Stomach (tissue), 9 donors: ENCODE results near the gene GLUL. TPM values are rescaled to one million over a fixed set of nuclear protein-coding genes. Genes with fewer than 3 reads are reported as not detected.

Source experiments
- DNase-seq, 2 donors: peaks; one replicate each; pipeline versions ENCODE4 v3.0.0 to v3.0.0-alpha.2; 2013 to 2019
- H3K27ac ChIP-seq, 5 donors: fragments of 200-600 bp in 4 of 5; sonication (generic) in 4 of 5; one replicate each; pipeline ENCODE4 v1.5.1; 2013 to 2019; ENCODE audit warnings: mild to moderate bottlenecking in 1 of 5, moderate library complexity in 1 of 5
- H3K27me3 ChIP-seq, 3 donors: fragments of 200-600 bp; sonication (generic); one replicate each; pipeline ENCODE4 v1.5.1; 2017 to 2019; ENCODE audit warnings: mixed run types in 1 of 3
- H3K36me3 ChIP-seq, 4 donors: fragments of 200-600 bp; sonication (generic); 1 replicate in 3 of 4; 2 replicates in 1 of 4; pipeline ENCODE4 v1.5.1; 2016 to 2019
- H3K4me1 ChIP-seq, 4 donors: fragments of 200-600 bp; sonication (generic); one replicate each; pipeline ENCODE4 v1.5.1; 2016 to 2019
- H3K4me3 ChIP-seq, 4 donors: fragments of 200-600 bp; sonication (generic) in 3 of 4; one replicate each; pipeline ENCODE4 v1.5.1; 2016 to 2019; ENCODE audit warnings: mild to moderate bottlenecking in 1 of 4
- H3K9me3 ChIP-seq, 4 donors: fragments of 200-600 bp; sonication (generic); one replicate each; pipeline ENCODE4 v1.5.1; 2016 to 2019
- CTCF ChIP-seq, 7 experiments: fragments of 450-650 bp in 4 of 7; fragments of 200-600 bp in 3 of 7; sonication (generic) in 3 of 7; IDR thresholded peaks; one replicate each; pipeline ENCODE4 v1.5.1; 2016 to 2019; ENCODE audit warnings: antibody characterized with exemption in 7 of 7, control low read depth in 2 of 7, mild to moderate bottlenecking in 1 of 7
- EP300 ChIP-seq: sonication (generic); formaldehyde crosslinking; IDR thresholded peaks from one replicate; pipeline ENCODE4 v1.6.1; 2017; ENCODE audit warnings: antibody characterized with exemption
- POLR2A ChIP-seq, 4 donors: fragments of 450-650 bp; IDR thresholded peaks; one replicate each; pipeline ENCODE4 v1.6.1; 2016; ENCODE audit warnings: antibody characterized with exemption in 4 of 4, control low read depth in 2 of 4, mild to moderate bottlenecking in 1 of 4, moderate library complexity in 1 of 4
- POLR2AphosphoS5 ChIP-seq, 3 donors: sonication (generic); formaldehyde crosslinking; IDR thresholded peaks; one replicate each; pipeline ENCODE4 v1.6.1; 2016; ENCODE audit warnings: antibody characterized with exemption in 3 of 3
- WGBS, 5 donors: extraction: QIAGEN DNeasy Blood & Tissue Kit in 3 of 5; methylation state at CpG; one replicate each; pipeline versions ENCODE4 v1.1.5 to v1.1.7; 2013 to 2018; 5-methylcytosine and 5-hydroxymethylcytosine counted together
- intact Hi-C: fragments of 100-400 bp; cut with DNase I; formaldehyde crosslinking; loops from one replicate; pipeline ENCODE4 v1.15.1; 2023; ENCODE audit warnings: low total_unique reads
- polyA plus RNA-seq, 3 donors: library from polyadenylated mRNA; stranded (reverse); fragments of 200-250 nt; gene quantifications; one replicate each; pipeline ENCODE4 v1.2.3, GENCODE V29; 2013
- total RNA-seq, 5 donors: library from RNA; depleted of rRNA; stranded (reverse); fragments of >200 nt; gene quantifications; one replicate each; pipeline versions ENCODE4 v1.1.0 to v1.2.3, GENCODE V29; 2014 to 2016
- donor health status: healthy with polysubstance abuse.
- donor health status: Bipolar disorder and iron deficiency.
- donor health status: healthy.

The GLUL gene
- total and polyA plus RNA-seq, 8 donors, result 102 to 1,958 (median 1,530) TPM

DNA sequence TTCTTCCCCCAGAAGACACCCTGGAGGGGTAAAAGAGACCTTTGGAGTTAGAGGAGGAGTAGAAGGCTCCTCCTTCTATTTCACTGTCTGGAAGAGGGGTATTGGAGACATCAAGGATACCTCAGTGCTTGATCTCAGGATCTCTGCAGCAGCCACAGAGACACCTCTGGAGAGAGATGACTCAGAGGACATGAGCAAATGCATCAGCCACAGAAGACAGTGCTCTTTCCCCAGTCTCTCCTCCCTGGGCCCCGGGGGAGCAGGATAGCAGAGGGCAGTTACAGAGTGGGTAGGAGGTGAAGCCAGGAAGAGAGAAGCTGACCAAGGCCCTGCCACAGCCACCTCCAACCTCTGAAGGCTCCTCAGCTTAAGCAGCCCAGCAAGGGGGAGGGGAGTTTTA lies 24.2 kb upstream of the GLUL start:
- intact Hi-C loops, result no loop called here
- TF ChIP-seq POLR2A (IDR thresholded peaks at IDR 0.05) (no peak), EP300 (no peak), POLR2AphosphoS5 (IDR thresholded peaks at IDR 0.05) (no peak), CTCF (IDR thresholded peaks at IDR 0.05) (no peak)
- H3K36me3 ChIP-seq, result no peaks in the 10 kb centered on the region
- peaks cover 0 to 7% (median 3%) of the 10 kb centered on the region in 3 donors for H3K27me3 ChIP-seq
- H3K9me3 ChIP-seq, result no peaks in the 10 kb centered on the region
- WGBS, 5 donors, result 50 to 90% (median 80%) methylated on average over 1 of the region's 1 CpG
- DNase-seq, result no peak
- H3K4me3 ChIP-seq, result no peak overlapping the region
- H3K4me1 ChIP-seq, result peaks cover 0 to 2% (median under 1%) of the 10 kb centered on the region in 4 donors
- H3K27ac ChIP-seq, result no peak overlapping the region

GRCh38 chr1:182413969-182414368 lies 22.4 kb upstream of the GLUL start:
- 88 to 94% (median 90%) methylated on average over 6 of the region's 6 CpGs for WGBS, 5 donors
- Histone ChIP-seq H3K36me3 (no peaks in the 10 kb centered on the region), H3K4me1 (peaks cover 0 to 11% (median 5%) of the 10 kb centered on the region in 4 donors), H3K4me3 (no peak overlapping the region), H3K27ac (no peak overlapping the region), H3K9me3 (no peaks in the 10 kb centered on the region), H3K27me3 (peaks cover 0 to 7% (median 3%) of the 10 kb centered on the region in 3 donors)
- intact Hi-C loops, result no loop called here
- DNase-seq, result no peak
- TF ChIP-seq POLR2AphosphoS5 (IDR thresholded peaks at IDR 0.05), result no peak
- TF ChIP-seq EP300, result no peak
- no peak for TF ChIP-seq CTCF (IDR thresholded peaks at IDR 0.05)

GRCh38 chr1:182413486-182413885 lies 21.9 kb upstream of the GLUL start:
- Histone ChIP-seq H3K4me1 (peaks cover 0 to 11% (median 5%) of the 10 kb centered on the region in 4 donors), H3K9me3 (no peaks in the 10 kb centered on the region), H3K36me3 (no peaks in the 10 kb centered on the region), H3K27ac (no peak overlapping the region), H3K27me3 (peaks cover 0 to 7% (median 3%) of the 10 kb centered on the region in 3 donors), H3K4me3 (no peak overlapping the region)
- 66 to 83% (median 77%) methylated on average over 3 of the region's 3 CpGs for WGBS, 5 donors
- TF ChIP-seq POLR2A (IDR thresholded peaks at IDR 0.05), result no peak
- TF ChIP-seq CTCF (IDR thresholded peaks at IDR 0.05), result no peak
- TF ChIP-seq EP300, result no peak
- TF ChIP-seq POLR2AphosphoS5 (IDR thresholded peaks at IDR 0.05), result no peak
- intact Hi-C loops, result no loop called here
- no peak for DNase-seq

DNA sequence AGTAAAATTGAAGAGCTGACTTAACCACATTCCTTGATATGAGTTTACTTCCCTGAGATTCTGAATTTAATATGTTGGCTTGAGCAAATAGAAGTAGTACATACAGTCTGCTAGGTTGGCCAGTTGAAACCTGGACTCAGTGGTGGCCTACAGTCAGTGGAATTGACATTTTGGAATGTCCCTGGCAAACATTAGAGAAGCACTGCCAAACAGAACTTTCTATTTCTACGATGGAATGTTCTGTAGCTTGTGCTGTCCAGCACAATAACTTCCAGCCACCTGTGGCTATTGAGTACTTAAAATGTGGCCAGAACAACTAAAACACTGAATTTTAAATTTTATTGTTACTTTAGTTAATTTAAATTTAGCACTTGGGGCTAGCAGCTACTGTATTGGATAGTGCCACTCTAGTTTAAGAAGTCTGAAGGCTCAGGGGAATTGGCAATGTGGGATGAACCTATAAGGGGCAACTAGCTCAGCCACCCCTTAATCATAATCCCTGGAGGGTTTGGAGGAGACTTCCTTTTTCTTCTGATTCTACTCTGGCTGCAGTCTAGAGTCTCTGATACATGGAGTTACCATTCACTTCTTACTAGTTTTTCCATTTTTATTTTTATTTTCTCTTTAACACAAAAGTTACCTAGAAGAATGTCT lies 19.2 kb upstream of the GLUL start:
- H3K36me3 ChIP-seq, result no peaks in the 10 kb centered on the region
- peaks cover 0 to 7% (median 3%) of the 10 kb centered on the region in 3 donors for H3K27me3 ChIP-seq
- DNase-seq, result no peak
- H3K4me1 ChIP-seq, result peaks cover 0 to 11% (median 5%) of the 10 kb centered on the region in 4 donors
- 14 to 42% (median 22%) methylated on average over 1 of the region's 1 CpG for WGBS, 5 donors
- H3K9me3 ChIP-seq, result peaks cover 0 to 4% (median 2%) of the 10 kb centered on the region in 4 donors
- peak overlapping the region in 1 of 5 donors; percentile 1 for H3K27ac ChIP-seq
- H3K4me3 ChIP-seq, result no peak overlapping the region
- intact Hi-C loops, result no loop called here
- TF ChIP-seq CTCF (IDR thresholded peaks at IDR 0.05) (no peak), POLR2A (IDR thresholded peaks at IDR 0.05) (no peak), EP300 (no peak), POLR2AphosphoS5 (IDR thresholded peaks at IDR 0.05) (no peak)
